GM13976 (cell line): ENCODE data around the gene GATAD2A.
"Not testable (repeated sequence)": the region's sequence is repeated elsewhere in the genome, so short reads cannot be mapped to it uniquely, and the experiment has no call there.

ENCODE experiments used
- DNase-seq: peaks from one replicate; pipeline ENCODE4 v3.0.0; 2012; ENCODE audit warnings: low spot score
- in situ Hi-C: fragments of 300-500 bp; cut with MboI; formaldehyde crosslinking; loops from one replicate; pipeline ENCODE4 v1.12.0; 2022; ENCODE audit warnings: low sequenced_read_pairs, mixed read lengths, inconsistent platforms; ENCODE audit not compliant: unreplicated experiment
- TF ChIP-seq, protein P1 (sequence below): IDR thresholded peaks from 2 replicates; pipeline ENCODE4 v1.5.1; 2012; ENCODE audit warnings: borderline replicate concordance, mild to moderate bottlenecking; ENCODE audit not compliant: insufficient read depth; ENCODE audit errors: extremely low read depth, missing control alignments, control extremely low read depth

Gene GATAD2A

DNA sequence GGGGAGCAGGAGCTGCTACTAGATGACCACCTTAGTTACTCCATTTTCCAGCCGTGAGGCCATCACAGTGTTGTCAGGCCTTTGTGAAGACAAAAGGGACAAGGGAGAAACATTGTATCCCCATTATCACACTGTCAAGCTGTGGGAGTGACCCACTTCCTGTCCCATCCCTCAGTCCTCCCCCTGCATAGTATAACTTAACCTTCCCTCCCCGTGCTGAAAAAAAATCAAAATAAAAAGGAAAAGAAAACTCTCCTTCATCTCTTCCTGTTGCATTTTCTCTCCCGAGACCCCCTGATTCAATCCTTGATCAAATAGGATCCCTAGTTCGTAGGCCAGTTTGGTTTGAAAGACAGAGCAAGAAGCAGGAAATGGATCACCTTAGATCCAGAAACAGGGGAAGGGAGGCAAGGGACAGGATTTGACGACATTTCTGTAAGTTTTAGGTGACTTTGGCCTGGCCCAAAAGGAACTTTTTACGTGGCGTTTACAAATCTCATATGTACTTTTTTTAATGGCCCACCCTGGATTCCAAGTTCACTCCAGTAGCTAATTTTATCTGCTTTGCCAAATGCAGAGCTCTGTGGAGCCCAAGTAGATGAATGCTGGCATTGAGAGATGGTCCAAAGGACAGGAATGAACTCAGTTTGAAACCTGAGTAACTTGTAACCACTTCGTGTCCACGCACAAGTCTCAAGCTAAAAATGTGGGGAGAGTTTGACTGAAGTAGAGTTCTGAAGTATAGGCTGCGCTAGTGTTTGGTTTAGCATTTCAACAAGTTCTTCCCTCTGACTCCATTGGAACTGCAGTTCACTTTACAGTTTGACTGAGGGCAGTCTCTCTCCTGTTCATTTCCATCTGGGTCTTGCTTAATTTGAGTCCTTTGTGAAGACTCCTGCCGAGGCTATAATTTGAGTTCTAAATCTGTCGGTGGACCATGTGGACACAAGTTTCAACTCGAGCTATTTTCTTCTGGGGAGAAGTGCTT, 16.6 kb upstream of the GATAD2A start:
- in situ Hi-C loops = no loop called here
- no peak for DNase-seq

DNA sequence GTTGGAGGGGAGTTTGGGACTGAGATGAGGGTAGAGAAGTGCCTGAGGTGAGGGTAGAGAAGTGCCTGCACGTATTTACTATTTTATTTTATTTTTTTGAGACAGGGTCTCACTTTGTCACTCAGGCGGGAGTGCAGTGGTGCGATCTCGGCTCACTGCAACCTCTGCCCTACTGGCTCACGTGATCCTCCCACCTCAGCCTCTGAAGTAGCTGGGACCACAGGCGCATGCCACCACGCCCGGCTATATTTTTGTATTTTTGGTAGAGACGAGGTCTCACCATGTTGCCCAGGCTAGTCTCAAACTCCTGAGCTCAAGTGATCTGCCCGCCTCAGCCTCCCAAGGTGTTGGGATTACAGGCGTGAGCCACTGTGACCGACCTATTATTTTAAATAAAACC, 15.8 kb upstream of the GATAD2A start:
- in situ Hi-C loops = loop anchor here (10.0 kb wide), 1 partner anchor 95 kb away; no protein-coding TSS in a partner anchor
- DNase-seq = not testable (repeated sequence)

More for the DNA sequence above, 16.6 kb upstream of the GATAD2A start:
- TF ChIP-seq, protein P1, sequence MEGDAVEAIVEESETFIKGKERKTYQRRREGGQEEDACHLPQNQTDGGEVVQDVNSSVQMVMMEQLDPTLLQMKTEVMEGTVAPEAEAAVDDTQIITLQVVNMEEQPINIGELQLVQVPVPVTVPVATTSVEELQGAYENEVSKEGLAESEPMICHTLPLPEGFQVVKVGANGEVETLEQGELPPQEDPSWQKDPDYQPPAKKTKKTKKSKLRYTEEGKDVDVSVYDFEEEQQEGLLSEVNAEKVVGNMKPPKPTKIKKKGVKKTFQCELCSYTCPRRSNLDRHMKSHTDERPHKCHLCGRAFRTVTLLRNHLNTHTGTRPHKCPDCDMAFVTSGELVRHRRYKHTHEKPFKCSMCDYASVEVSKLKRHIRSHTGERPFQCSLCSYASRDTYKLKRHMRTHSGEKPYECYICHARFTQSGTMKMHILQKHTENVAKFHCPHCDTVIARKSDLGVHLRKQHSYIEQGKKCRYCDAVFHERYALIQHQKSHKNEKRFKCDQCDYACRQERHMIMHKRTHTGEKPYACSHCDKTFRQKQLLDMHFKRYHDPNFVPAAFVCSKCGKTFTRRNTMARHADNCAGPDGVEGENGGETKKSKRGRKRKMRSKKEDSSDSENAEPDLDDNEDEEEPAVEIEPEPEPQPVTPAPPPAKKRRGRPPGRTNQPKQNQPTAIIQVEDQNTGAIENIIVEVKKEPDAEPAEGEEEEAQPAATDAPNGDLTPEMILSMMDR = no peak

DNA sequence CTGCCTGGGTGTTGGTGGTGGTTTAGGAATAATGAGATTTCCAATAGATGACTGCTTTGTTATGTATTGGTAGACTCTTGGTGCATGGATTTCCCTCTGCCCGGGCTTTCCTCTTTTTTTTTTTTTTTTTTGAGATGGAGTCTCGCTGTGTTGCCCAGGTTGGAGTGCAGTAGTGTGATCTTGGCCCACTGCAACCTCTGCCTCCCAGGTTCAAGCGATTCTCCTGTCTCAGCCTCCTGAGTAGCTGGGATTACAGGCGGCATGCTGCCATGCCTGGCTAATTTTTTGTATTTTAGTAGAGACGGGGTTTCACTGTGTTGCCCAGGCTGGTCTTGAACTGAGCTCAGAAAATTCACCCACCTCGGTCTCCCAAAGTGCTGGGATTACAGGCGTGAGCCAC, 11.1 kb upstream of the GATAD2A start:
- not testable (repeated sequence) for DNase-seq
- in situ Hi-C loops = loop anchor here (10.0 kb wide), 1 partner anchor 90 kb away; no protein-coding TSS in a partner anchor

DNA sequence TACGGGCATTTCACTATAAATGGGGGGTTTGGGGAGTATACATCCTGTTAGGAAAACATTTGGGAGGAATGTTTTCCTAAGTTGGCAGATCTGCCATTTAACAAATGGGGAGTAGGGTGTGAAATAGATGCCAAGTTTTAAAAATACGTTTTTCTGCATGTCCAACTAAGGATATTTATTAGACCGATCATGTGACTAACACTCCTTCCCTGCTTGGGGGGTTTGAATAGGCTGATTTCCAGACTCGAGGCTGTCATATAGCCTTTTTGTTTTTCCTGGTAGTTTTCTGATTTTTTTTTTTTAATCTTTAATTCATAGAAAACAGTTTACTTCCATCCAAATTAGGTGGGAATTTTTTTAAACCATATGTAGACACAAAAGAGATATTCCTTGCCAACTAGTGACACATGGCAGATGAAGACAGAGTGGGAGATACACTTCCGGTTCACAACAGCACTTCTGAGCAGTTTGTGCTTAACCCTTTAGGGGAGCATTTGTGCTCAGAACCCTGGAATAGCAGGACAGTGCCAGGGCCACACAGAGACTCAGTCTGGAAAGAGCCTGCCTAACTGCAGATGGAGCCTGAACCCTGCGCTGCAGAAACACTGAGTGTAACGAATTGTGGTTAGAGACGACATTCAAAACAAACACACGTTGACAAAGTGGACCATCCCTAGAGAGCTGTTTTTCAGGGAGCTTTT, 5.6 kb upstream of the GATAD2A start:
- no peak for DNase-seq
- in situ Hi-C loops = loop anchor here (10.0 kb wide), 1 partner anchor 85 kb away; no protein-coding TSS in a partner anchor
- TF ChIP-seq, protein P1 = no peak

DNA sequence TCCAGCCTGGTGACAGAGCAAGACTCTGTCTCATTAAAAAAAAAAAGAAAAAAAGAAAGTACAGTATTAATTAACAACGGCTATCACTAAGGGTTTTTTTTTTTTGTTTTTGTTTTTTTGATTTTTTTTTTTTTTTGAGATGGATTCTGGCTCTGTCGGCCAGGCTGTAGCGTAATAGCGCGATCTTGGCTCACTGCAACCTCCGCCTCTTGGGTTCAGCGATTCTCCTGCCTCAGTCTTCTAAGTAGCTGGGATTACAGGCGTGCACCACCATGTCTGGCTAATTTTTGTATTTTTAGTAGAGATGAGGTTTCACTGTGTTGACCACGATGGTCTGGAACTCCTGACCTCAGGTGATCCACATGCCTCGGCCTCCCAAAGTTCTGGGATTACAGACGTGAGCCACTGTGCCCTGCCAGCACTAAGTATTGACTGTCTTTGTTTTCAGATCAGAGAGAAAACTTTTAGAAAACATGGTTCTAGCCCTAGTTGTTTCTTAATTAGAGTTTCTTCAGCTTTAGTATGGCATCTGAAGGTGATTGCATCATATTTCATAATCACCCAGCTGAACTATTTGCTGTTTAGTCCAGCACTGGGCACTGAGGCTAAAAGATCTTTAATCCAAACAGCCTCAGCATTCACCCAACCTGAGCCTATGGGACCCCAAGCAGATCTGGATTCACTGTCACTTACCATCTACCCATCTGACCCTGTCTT, 2.7 kb upstream of the GATAD2A start:
- in situ Hi-C loops = no loop called here
- no peak for DNase-seq
- TF ChIP-seq, protein P1 = no peak

DNA sequence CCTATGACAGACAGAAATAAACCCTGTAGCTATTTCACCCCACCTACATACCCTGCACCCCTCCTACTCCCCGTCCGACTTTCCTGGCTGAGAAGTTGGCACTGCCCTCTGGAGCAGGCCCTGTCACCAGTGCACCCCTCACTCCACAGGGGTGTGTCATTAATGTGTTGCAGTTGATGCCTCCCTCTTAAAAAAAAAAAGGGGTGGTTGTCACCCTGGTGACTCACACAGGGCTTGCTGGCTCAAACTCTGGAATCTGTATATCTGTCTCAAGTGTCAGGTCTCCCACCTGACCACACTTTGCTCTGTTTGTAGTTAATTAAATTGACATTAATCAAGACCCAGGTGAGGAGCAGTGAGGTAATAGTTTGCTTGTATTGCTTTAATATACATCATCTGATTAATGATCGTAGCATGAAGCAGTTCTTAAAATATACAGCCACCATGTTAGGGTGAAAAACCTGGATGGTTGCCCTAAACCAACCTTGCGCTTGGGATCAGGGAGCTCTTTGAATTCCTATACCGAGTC, 2.0 kb upstream of the GATAD2A start:
- in situ Hi-C loops = no loop called here
- no peak for DNase-seq
- TF ChIP-seq, protein P1 = no peak
